Vagina (tissue), 2 donors: Measurements from ENCODE around the gene ENPP7. TPM values are rescaled to one million over a fixed set of nuclear protein-coding genes. Genes with fewer than 3 reads are reported as not detected.
"Not testable (repeated sequence)": the region's sequence is repeated elsewhere in the genome, so short reads cannot be mapped to it uniquely, and the experiment has no call there.

Source experiments
- DNase-seq, 2 donors: peaks; one replicate each; pipeline ENCODE4 v3.0.0-alpha.2; 2017; ENCODE audit errors: extremely low spot score in 2 of 2
- H3K27ac ChIP-seq: fragments of 200-600 bp; sonication (generic); one replicate; pipeline ENCODE4 v1.5.1; 2019
- H3K27me3 ChIP-seq: fragments of 200-600 bp; sonication (generic); one replicate; pipeline ENCODE4 v1.5.1; 2019
- H3K36me3 ChIP-seq, 2 donors: fragments of 200-600 bp; sonication (generic); one replicate each; pipeline ENCODE4 v1.5.1; 2017 to 2019
- H3K4me1 ChIP-seq: fragments of 200-600 bp; sonication (generic); one replicate; pipeline ENCODE4 v1.5.1; 2019
- H3K4me3 ChIP-seq, 2 donors: fragments of 200-600 bp; sonication (generic); 1 replicate in 1 of 2; 2 replicates in 1 of 2; pipeline ENCODE4 v1.5.1; 2016 to 2019
- H3K9me3 ChIP-seq: fragments of 200-600 bp; sonication (generic); one replicate; pipeline ENCODE4 v1.5.1; 2019
- CTCF ChIP-seq, 3 experiments: fragments of 450-650 bp in 2 of 3; fragments of 200-600 bp in 1 of 3; sonication (generic) in 1 of 3; IDR thresholded peaks; one replicate each; pipeline ENCODE4 v1.5.1; 2017 to 2019; ENCODE audit warnings: antibody characterized with exemption in 3 of 3, mild to moderate bottlenecking in 2 of 3, moderate library complexity in 2 of 3
- POLR2A ChIP-seq, 2 donors: fragments of 450-650 bp; IDR thresholded peaks; one replicate each; pipeline ENCODE4 v1.6.1; 2017; ENCODE audit warnings: antibody characterized with exemption in 2 of 2, mild to moderate bottlenecking in 2 of 2, moderate library complexity in 2 of 2
- POLR2AphosphoS5 ChIP-seq, 2 donors: sonication (generic); formaldehyde crosslinking; IDR thresholded peaks; one replicate each; pipeline ENCODE4 v1.9.0; 2017; ENCODE audit warnings: antibody characterized with exemption in 2 of 2, mild to moderate bottlenecking in 2 of 2, low read depth in 1 of 2; ENCODE audit not compliant: insufficient read depth in 1 of 2
- intact Hi-C: fragments of 100-400 bp; cut with DNase I; formaldehyde crosslinking; loops from one replicate; pipeline ENCODE4 v1.15.1; 2023
- total RNA-seq: library from RNA; depleted of rRNA; stranded (reverse); fragments of >200 nt; gene quantifications from one replicate; pipeline ENCODE4 v1.2.3, GENCODE V29; 2016

The ENPP7 gene
- total RNA-seq, 1 donor from 2014 or later, result not detected

GRCh38 chr17:79769570-79770506 is 39.1 kb downstream of the ENPP7 start:
- TF ChIP-seq POLR2AphosphoS5 (IDR thresholded peaks at IDR 0.05; ENCODE audit: insufficient read depth in 1 of 2, low read depth in 1 of 2) (no peak), POLR2A (IDR thresholded peaks at IDR 0.05) (no peak), CTCF (IDR thresholded peaks at IDR 0.05) (no peak)
- Histone ChIP-seq H3K36me3 (no peaks in the 10 kb centered on the region), H3K27me3 (peaks cover 4% of the 10 kb centered on the region), H3K9me3 (no peaks in the 10 kb centered on the region), H3K4me1 (no peaks in the 10 kb centered on the region), H3K4me3 (no peak overlapping the region), H3K27ac (no peak overlapping the region)
- no peak for DNase-seq
- intact Hi-C loops, result no loop called here

DNA sequence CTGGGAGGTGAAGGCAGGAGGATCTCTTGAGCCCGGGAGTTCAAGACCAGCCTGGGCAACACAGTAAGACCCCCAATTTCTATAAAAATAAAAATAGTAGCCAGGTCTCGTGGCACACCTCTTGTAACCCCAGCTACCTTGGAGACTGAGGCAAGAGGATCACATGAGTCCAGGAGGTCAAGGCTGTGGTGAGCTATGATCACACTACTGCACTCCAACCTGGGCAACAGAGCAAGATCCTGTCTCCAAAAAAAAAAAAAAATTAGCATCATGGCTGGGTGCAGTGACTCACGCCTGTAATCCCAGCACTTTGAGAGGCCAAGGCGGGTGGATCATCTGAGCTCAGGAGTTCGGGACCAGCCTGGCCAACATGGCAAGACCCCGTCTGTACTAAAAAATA is 40.5 kb downstream of the ENPP7 start:
- Histone ChIP-seq H3K4me3 (no peak overlapping the region), H3K27ac (no peak overlapping the region), H3K4me1 (no peaks in the 10 kb centered on the region), H3K36me3 (no peaks in the 10 kb centered on the region), H3K27me3 (peaks cover 4% of the 10 kb centered on the region), H3K9me3 (no peaks in the 10 kb centered on the region)
- DNase-seq, result no peak
- intact Hi-C loops, result no loop called here
- no peak for TF ChIP-seq POLR2A (IDR thresholded peaks at IDR 0.05)
- TF ChIP-seq CTCF (IDR thresholded peaks at IDR 0.05), result no peak
- no peak for TF ChIP-seq POLR2AphosphoS5 (IDR thresholded peaks at IDR 0.05; ENCODE audit: insufficient read depth in 1 of 2, low read depth in 1 of 2)

- H3K27me3 ChIP-seq, H3K36me3 ChIP-seq, H3K27ac ChIP-seq, H3K4me3 ChIP-seq, intact Hi-C loops, DNase-seq, H3K9me3 ChIP-seq, H3K4me1 ChIP-seq: not testable (repeated sequence)
Observed at GRCh38 chr17:79772726-79773125, 42.0 kb downstream of the ENPP7 start.

GRCh38 chr17:79774561-79774975 is 43.8 kb downstream of the ENPP7 start:
- Histone ChIP-seq H3K4me1 (peaks cover 24% of the 10 kb centered on the region), H3K36me3 (no peaks in the 10 kb centered on the region), H3K27ac (no peak overlapping the region), H3K4me3 (no peak overlapping the region), H3K27me3 (peaks cover 4% of the 10 kb centered on the region), H3K9me3 (no peaks in the 10 kb centered on the region)
- no peak for DNase-seq
- TF ChIP-seq CTCF (IDR thresholded peaks at IDR 0.05) (no peak), POLR2A (IDR thresholded peaks at IDR 0.05) (no peak)
- intact Hi-C loops, result no loop called here

GRCh38 chr17:79775632-79776031 is 44.9 kb downstream of the ENPP7 start:
- Histone ChIP-seq H3K4me3 (no peak overlapping the region), H3K4me1 (peaks cover 24% of the 10 kb centered on the region), H3K36me3 (no peaks in the 10 kb centered on the region), H3K9me3 (no peaks in the 10 kb centered on the region), H3K27me3 (peaks cover 4% of the 10 kb centered on the region), H3K27ac (no peak overlapping the region)
- TF ChIP-seq POLR2AphosphoS5 (IDR thresholded peaks at IDR 0.05; ENCODE audit: insufficient read depth in 1 of 2, low read depth in 1 of 2), result no peak
- TF ChIP-seq POLR2A (IDR thresholded peaks at IDR 0.05), result no peak
- TF ChIP-seq CTCF (IDR thresholded peaks at IDR 0.05), result no peak
- no peak for DNase-seq
- intact Hi-C loops, result no loop called here
